ENCODE results near the gene LMLN.
"Not testable (repeated sequence)": the region's sequence is repeated elsewhere in the genome, so short reads cannot be mapped to it uniquely, and the experiment has no call there.

LMLN gene

GRCh38 chr3:197959891-197960693, at the start of gene LMLN:
Gene LMLN (plus strand): TSS chr3:197960217. CDS start chr3:197960246, 29 bp downstream.
- peak within 1 kb of the TSS; percentile 86 for H3K4me3 ChIP-seq (ENCODE audit: low read depth, low read length)
- DNase-seq (ENCODE audit: low read depth), result peak; percentile 88

- H3K4me3 ChIP-seq (ENCODE audit: low read depth, low read length), result no peak overlapping the region
These were observed 47.1 kb upstream of the LMLN start for GRCh38 chr3:197912741-197913476.

GRCh38 chr3:197913641-197914380, 46.2 kb upstream of the LMLN start:
- no peak overlapping the region for H3K4me3 ChIP-seq (ENCODE audit: low read depth, low read length)

More at GRCh38 chr3:197912741-197913476, 47.1 kb upstream of the LMLN start:
- no peak for DNase-seq (ENCODE audit: low read depth)

GRCh38 chr3:197921429-197922275, 38.4 kb upstream of the LMLN start:
- not testable (repeated sequence) for H3K4me3 ChIP-seq (ENCODE audit: low read depth, low read length); DNase-seq (ENCODE audit: low read depth)

More at GRCh38 chr3:197913641-197914380, 46.2 kb upstream of the LMLN start:
- DNase-seq (ENCODE audit: low read depth), result no peak

- no peak for DNase-seq (ENCODE audit: low read depth)
- H3K4me3 ChIP-seq (ENCODE audit: low read depth, low read length), result no peak overlapping the region
These were observed 33.6 kb upstream of the LMLN start for GRCh38 chr3:197926418-197926817.

- not testable (repeated sequence) for H3K4me3 ChIP-seq (ENCODE audit: low read depth, low read length)
These were observed 32.4 kb upstream of the LMLN start for GRCh38 chr3:197927578-197927977.

GRCh38 chr3:197936819-197937384, 23.1 kb upstream of the LMLN start:
- no peak overlapping the region for H3K4me3 ChIP-seq (ENCODE audit: low read depth, low read length)
- DNase-seq (ENCODE audit: low read depth), result no peak

More at GRCh38 chr3:197927578-197927977, 32.4 kb upstream of the LMLN start:
- DNase-seq (ENCODE audit: low read depth), result not testable (repeated sequence)

GRCh38 chr3:197940745-197941384, 19.2 kb upstream of the LMLN start:
- no peak for DNase-seq (ENCODE audit: low read depth)
- H3K4me3 ChIP-seq (ENCODE audit: low read depth, low read length), result no peak overlapping the region

- no peak overlapping the region for H3K4me3 ChIP-seq (ENCODE audit: low read depth, low read length)
- no peak for DNase-seq (ENCODE audit: low read depth)
These were observed 17.0 kb upstream of the LMLN start for GRCh38 chr3:197942956-197943556.

- no peak for DNase-seq (ENCODE audit: low read depth)
- peak overlapping the region; percentile 97 for H3K4me3 ChIP-seq (ENCODE audit: low read depth, low read length)
These were observed 10.7 kb upstream of the LMLN start for GRCh38 chr3:197949191-197949777.

- DNase-seq (ENCODE audit: low read depth), result peak; percentile 87
- H3K4me3 ChIP-seq (ENCODE audit: low read depth, low read length), result peak within 1 kb of the TSS; percentile 97
These were observed 10.0 kb upstream of the LMLN start, which contains the start of gene RPL35A for GRCh38 chr3:197949778-197950676. Gene RPL35A (plus strand): TSS chr3:197950190. CDS start chr3:197950968, 778 bp downstream.

GRCh38 chr3:197950677-197951061, 9.3 kb upstream of the LMLN start:
- no peak for DNase-seq (ENCODE audit: low read depth)

GRCh38 chr3:197951392-197951990, 8.5 kb upstream of the LMLN start:
- no peak for DNase-seq (ENCODE audit: low read depth)
- peak overlapping the region; percentile 97 for H3K4me3 ChIP-seq (ENCODE audit: low read depth, low read length)

More at GRCh38 chr3:197950677-197951061, 9.3 kb upstream of the LMLN start:
- peak overlapping the region; percentile 97 for H3K4me3 ChIP-seq (ENCODE audit: low read depth, low read length)

GRCh38 chr3:197952440-197952839, 7.6 kb upstream of the LMLN start:
- H3K4me3 ChIP-seq (ENCODE audit: low read depth, low read length), result no peak overlapping the region
- DNase-seq (ENCODE audit: low read depth), result no peak

- H3K4me3 ChIP-seq (ENCODE audit: low read depth, low read length), result no peak overlapping the region
- DNase-seq (ENCODE audit: low read depth), result no peak
These were observed 6.7 kb upstream of the LMLN start for GRCh38 chr3:197953325-197953724.

GRCh38 chr3:197953881-197954280, 6.1 kb upstream of the LMLN start:
- no peak for DNase-seq (ENCODE audit: low read depth)
- no peak overlapping the region for H3K4me3 ChIP-seq (ENCODE audit: low read depth, low read length)
